NCI-H2227 treated with DMSO at 0.1 percent for 48 hours (cell line): Measurements from ENCODE around the gene NUDT8.
A peak's percentile ranks its signal among the peaks of the same experiment; 100 is the strongest.
"Not testable (repeated sequence)": the region's sequence is repeated elsewhere in the genome, so short reads cannot be mapped to it uniquely, and the experiment has no call there.

Experiments
- DNase-seq: peaks from one replicate; lab custom pipeline; 2025; lab: John Stamatoyannopoulos, UW

Gene NUDT8

DNA sequence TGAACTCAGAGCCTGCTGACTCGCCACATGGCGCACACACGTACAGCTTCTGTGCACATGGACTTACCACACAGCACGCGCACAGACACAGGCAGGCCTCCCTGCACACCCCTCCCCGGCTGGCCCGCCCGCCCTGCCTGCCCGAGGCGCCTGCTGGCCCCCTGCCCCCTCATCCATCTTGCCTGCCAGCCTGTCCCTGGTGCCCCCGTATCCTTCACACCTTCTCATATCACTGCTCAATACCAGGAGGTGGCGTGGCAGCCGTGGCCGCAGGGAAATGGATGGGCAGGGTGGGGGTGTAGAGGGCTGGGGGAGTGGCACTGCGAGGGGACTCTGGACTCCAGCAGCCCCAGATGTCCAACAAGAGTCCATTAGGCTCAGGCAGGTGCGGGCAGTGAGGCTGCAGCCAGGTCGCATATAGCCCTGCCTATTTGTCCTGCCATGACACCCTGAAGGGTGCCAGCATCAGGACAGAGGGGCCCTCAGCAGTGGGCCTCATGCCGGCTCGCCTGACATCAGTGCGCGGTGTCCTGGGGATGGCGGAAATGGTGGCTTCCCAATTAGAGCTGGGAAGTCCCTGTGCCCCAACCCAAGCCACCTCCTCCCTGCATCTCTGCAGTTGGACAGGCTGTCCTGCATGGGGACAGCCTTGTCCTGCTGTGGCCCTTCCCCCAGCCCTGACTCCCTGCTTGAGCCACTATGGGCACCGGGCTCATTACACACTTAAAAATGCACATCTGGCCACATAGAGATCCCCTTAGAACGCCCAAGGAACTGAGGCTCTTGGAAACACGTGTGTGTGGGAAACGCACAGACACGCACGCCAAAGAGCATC is 11.8 kb upstream of the NUDT8 start:
- DNase-seq, result no peak

DNA sequence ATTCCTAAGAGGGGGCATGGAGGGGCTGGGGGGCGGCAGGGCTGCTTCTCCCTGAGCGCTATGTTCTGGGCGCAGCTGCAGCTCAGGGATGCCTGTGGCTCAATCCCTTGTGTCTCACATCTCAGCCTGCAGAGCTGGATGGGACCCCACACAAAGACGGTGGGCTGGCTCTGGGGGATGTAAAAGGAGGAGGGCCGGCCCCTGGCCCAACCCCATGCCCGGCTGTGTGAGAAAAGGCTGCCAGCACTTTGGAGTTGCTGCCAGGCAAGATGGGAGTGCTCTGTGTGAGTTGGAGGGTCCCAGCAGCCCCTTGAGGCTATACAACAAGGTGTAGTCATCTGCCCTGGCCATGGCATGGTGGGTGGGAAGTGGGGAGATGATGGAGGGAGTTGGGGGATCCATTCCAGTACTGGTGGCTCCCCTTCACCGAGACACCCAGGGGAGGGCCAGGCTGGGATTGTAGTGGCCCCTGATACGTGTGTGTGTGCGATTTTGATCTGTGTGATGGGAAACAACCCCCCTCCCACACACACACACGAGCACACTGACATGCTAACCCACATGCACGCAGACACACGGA is 11.1 kb upstream of the NUDT8 start:
- no peak for DNase-seq

DNA sequence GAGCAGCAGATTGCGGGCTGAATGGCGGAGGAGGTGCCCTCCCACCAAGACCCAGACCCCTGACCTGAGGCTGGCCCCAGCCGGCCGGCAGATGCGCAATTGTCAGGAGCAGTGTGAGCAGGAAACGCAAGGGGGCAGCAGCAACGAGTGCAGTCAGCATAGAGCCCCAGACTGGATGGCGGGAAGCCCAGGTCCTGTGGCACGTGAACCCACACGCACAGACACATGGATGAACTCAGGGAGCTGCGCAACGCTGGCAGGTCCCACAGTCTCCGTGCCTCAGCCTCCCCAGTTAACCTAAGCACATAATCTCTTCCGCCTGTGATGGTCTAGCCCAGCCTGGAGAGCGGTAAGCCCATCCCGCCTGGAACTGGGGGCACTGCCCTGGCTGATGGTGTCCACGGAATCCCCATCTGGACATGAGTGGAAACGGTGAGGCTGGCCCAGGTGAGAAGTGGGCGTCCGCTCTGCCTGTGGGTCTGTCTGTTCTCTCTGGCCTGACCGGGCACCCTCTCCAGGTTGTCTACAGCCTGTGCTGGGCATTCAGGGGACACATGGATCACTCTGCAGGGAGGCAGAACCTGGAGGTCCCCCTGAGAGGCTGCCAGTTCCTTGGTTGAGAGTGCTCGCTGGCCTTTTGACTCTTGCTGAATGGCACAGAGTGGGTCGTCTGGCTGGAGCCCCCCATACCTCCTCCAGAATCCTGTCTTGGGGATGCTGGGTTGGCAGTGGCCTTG is 10.5 kb upstream of the NUDT8 start:
- DNase-seq, result no peak

DNA sequence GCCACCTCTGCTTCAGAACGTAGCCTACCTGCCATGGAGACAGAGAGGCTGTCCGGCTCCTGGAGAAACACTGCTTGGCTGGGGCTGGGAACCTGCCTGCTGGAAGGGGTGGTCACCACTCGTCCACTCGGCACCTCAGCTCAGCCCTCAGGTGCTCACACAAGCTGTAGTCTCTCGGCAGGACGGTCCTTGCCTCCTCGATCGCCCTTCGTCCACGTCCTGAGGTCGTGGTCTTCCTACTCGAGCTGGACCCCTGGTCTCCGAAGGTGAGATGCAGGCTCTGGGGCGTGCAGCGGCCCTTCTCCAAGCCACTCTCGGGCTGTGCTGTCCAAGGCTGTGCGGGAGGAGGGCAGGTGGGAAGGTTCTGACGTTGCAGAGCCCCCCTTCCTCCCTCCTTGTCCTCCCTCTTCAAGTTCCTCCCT is 9.7 kb upstream of the NUDT8 start, which contains the start of gene TBX10:
TSS of gene TBX10 (minus strand) at position 326 of the 422 bp plus-strand sequence. CDS start at position 35, 291 bp downstream.
- DNase-seq, result no peak

DNA sequence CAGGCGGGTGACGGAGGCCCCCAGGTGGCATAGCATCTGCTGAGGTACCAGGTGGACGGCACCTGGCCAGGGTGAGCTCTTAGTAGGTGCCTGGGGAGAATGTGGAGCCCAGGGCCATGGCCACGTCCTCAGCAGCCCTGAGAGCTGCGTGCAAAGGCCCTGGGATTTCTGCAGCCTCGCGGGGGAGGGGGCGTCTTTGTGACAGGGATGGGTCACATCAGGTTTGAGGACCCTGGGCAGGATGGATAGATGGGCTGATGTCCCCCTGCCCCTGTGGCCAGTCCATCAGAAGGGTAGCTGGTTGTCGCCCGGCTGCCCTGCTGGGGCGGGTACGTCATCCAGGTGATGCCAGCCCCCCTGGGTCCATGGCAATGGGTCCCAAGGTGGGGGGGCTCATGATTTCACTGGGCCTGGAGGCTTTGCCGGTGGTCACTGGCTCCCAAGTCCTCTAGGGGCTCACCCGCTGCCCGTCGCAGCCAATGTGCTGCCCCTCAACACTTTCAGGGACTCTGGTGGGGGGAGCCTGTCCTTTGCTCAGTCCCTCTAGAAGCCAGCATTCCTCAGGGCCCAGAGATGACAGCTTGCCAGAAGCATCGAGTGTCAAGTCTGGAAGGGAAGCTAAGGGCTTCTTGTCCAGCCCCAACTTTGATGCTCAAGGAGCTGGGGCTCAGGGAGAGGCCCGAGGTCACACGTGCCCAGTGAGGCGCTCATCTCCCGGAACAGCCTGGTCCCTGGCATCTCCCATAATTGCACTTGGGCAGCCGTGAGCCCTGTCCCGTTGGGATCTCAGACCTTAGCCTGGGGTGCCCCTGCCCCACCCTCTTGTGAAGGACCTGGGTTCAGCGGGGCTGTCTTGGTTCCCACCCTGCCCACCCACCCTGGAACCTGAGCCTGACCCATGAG is 9.0 kb upstream of the NUDT8 start:
- DNase-seq, result no peak

DNA sequence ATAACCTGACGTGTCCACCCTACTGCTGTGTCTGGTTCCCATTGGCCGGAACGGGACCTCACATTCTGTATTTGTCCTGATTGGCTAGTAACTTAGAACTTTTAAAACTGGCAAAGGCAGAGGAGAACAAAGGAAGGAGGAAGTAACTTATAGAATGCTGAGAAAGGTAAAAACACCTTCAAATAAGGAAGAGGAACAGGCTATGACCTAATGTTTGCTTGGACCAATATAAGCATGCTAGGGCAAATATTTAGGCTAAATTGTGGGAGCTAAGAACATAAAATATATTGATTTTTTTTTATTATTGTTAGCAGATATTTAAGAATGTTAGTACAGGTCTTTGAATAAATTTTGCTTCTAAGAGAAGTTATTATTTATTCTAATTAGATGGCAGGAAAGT is 7.7 kb upstream of the NUDT8 start:
- DNase-seq, result not testable (repeated sequence)

DNA sequence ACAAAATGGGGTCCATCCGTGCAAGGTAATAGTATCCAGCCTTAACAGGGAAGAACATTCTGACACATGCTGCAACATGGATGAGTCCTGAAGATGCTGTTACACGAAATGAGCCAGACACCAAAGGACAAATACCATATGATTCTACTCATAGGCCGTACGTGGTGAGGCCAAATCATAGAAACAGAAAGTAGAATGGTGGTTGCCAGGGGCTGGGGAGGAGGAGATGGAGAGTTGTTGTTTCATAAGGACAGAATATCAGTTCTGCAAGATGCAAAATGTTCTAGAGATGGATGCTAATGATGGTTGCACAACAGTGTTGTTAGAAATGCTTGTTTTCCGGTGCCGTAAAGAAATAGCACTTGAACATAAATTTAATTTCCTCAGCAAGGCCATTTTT is 7.2 kb upstream of the NUDT8 start:
- DNase-seq, result no peak

DNA sequence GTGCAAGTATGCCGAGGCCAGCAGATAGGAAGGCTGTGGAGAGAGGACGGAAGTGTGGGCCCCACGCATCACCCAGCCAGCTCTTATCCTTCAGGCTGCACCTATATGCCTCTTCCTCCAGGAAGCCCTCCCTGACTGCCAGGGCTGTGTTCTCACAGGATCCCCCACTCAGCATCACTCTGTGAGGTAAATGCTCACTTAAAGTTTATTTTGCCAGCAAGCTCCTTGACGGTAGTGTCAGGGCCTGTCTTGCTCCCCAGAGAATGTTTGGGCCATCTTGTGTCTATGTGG is 5.4 kb upstream of the NUDT8 start:
- DNase-seq, result no peak

DNA sequence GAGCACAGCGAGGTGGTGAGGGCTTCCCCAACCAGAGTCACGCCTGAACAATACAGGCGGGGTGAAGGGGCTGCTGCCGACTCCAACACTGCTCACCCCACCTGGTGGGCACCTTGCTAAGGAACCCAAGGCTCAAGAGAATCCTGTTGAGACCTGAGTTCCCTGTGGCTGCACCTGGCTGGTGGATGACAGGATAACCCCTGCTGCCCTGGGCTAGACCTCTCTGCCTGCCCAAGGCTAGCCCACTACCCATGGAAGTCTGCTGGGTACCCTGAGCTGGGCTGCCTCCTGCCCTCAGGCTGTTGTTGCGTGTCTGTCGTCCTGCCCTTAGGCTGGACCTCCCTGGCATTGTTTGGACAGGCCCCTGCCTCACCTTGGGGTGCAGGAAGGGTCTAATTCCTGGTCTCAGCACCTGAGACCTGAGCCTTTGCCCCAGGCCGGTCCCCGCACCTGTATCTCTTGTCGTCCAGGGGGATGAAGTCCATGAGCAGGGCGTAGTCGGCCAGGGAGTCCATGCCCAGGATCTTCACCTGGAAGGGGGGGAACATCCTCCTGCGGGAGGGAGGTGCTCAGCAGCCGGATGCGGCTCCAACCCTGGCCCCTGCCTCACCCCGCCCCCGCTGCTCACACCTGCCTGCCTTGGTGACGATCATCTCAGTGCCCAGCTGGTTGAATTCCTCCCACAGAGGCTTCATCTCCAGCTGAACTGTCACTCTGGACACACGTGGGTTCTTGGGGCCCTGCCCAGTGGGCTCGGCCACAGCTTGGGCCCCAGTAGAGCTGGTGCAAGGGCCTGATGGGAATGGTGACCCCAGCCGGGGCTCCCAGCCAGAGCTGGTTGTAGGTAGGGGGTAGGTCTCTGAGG is 4.9 kb upstream of the NUDT8 start:
- no peak for DNase-seq

DNA sequence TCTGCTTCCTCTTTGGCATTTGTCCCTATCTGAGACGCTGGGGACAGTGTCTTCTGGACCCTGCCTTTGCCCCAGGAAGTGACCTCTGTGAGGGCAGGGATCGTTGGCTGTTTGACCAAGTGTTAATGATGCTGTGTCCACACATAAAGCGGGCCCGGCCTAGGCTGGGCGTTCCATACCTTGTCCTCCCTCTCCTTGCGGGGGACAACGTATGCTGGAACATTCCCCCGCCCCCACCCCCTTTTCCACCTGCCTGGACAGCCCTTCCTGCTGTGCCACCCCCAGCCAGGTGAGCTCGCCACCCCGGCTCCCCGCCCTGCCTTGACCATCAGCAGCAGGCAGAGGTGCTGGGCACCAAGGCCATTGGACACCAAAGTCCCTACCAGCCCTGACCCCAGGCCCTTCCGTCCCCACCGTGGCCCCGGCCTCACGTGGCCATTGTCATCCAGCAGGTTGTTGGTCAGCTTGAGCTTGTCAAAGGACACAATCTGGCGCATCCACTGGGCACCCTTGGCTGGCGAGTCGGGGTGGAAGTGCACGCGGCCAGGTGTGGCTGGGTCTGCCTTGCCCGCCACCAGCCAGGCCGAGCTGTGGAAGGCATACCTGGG is 4.1 kb upstream of the NUDT8 start:
- DNase-seq, result no peak

DNA sequence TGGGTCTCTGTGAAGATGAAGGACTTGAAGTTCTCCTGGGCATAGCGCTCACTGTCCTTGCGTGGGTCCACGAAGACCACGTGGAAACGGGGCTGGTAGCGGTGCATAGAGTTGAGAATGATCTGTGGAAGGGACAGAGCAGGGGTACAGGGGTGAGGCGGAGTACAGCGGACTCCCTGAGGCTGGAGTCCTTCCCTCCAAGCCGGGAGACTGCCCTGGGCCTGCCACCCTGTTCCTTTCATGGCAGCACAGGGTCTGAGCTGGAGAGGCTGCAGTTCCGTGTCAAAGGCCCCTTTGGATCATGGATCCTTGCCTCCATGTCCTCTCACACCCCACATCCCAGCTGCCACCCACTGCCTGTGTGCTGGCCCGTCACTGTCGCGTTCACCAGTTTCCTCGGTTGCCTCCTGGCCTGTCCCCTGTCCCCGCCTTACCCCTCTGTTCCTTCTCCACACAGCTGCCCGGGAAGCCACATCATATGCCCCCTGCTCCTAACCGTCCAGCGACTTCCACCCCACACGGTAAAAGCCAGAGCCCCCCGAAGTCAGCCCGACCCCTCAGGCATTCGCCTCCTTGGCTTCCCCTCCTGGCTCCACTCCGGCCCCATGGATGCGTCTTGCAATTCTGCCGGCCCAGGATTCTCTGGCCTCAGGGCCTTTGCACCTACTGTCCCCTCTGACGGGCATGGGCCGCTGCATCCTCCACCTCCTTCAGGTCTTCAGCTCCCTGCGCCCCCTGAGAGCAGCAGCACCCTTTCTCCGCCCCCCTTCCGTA is 3.4 kb upstream of the NUDT8 start:
- no peak for DNase-seq

DNA sequence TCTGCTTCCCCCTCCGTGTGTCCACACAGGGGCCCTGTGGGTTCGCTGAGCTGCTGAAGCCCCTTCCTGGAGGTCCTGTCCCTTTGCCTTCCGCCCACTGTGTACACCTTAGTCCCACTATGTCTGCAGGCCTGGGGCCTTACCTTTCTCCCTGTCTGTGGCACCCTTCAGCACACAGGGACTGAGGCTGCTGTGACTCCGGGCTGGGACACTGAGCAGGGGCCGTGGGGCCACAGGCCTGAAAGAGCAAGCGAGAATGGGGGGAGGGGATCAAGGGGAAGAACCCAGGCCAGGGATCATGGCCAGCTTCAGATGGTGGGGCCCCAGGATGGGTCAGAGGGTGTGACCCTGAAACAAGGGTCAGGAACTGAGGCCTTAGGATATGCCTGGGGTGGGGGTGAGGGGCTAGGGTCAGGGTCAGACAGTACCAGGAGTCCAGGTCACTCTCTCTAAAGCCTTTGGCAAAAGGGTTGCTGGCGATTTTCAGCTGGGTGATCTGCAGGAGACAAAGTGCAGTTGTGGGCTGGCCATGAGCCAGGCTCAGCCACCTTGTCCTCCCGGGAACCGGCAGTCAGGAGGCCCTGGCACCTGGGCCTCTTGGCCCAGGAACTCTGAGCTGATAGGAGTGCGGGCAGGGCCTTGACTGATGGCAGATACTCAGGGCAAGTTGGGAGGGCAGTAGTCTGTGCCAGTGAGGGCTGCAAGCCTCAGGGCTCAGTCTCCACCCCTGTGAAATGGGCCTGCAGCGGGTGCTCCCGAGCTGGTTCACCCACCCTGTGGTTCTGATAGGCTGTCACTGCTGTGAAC is 2.6 kb upstream of the NUDT8 start:
- no peak for DNase-seq

DNA sequence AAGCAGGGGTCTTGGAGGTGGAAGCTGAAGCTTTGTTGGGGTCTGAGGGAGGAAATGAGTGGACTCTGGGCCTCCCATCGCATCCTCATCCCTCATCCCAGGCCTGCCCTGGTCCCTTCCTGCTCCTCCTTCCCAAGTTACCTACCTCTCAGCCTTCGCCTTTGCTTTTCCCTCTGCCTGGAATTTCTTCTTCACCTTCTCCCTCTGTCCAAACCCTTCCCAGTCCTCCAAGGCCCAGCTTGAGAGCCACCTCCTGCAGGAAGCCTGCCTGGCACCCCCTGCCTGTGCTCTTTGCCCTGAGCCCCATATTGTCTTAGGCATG is 2.1 kb upstream of the NUDT8 start:
- DNase-seq, result no peak

DNA sequence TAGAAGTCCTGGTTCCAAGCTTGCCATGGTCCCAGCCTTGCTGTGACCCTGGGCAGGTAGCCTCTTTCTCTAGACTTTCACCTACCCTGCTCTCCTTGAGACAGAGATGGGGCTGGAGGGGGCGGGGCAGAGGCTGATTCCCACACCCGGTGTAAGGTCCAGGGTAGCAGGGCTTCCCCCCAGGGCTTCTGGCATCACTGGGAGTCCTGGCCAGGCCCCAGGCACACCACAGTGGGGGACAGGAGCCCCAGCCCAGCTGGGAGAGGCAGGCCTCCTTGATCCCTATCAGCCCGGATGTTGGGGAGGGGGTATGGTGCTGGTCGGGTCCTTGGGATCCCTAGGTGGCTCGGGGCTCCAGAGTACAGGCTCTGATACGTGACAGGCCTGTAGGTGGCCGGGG is 1.7 kb upstream of the NUDT8 start:
- no peak for DNase-seq

DNA sequence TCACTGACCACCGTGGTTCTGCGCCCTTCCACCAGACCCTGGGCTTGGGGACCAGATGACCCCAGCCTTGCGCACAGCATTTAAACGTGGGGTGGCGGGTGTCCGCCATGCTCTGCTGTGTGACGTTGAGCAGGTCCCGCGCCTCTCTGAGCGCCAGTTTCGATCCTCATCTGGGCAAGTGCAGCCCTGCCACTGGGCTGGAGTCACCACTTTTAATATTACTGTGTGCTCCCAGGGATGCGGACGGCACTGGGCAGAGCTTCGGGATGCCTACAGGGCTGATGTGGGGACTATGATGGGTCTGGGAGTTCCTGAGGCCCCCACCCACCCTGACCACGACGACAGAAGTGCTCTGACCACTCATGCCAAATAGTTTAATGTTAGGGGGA is 1.2 kb upstream of the NUDT8 start:
- DNase-seq, result no peak

DNA sequence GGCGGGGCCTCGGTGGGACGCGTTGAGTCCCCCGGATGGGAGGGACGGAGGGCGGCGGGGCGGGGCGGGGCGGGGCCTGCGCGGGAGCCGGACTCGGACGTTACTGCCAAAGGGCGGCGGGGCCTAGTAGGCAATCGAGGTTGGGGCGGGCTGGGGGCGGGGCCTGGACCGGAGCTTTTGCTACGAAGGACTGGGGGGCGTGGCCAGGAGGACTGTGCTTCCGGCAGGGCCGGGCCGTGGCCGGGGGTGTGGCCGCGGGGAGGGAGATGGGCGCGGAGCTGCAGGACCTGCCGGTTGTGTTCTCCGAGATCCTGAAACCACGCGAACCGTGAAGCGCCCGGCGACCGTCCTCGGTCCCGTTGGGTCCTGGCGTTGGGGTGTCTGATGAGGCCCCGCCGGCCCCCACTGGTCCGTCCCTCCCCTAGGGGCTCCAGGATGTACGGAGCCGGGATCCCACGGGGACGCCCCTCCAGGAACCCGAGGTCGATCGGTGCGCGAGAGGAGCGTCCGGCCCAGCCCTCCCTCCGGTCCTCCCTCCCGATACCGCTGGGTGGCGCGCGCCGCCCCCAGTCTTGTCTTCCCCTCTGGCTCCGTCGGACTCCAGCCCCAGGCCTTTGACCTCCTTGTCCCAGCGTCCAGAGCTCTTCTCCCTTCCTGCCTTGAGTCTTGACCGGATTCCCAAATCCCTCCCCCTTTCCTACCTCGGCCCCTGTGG is 648 bp upstream of the NUDT8 start:
- DNase-seq, result peak; percentile 97

DNA sequence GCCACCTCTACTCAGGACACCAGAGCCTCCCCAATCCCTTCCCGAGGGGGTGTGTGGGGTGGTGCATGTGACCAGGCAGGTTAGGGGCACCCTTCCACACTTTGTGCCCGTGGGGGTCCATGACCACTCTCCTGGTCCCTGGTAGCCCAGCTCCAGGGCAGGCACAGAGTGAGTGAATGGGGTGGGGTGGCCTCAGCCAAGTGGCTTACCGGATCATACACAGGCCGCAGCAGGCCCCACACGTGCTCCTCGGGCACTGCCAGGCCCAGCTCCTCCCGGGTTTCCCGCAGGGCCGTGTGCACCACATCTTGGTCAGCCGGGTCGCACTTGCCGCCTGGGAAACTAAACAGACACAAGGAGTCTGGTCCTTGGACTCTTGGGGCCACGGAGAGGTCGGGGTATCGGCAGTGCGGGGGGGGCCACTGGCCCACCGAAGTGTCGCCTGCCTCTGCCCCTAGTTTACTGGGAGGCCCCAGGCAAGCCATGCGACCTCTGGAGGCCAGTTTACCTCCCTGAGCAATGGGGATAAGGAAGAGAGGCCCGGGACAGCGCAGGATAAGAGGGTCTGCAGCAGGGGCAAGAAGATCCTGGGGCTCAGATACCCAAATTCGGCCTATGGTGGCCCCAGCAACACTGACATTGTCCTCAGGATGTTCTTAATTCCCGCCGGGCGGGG is 889 bp downstream of the NUDT8 start:
- DNase-seq, result peak; percentile 35
